GM20000 (cell line): Measurements from ENCODE around the gene DMBX1.

Experiments
- DNase-seq: peaks from one replicate; pipeline ENCODE4 v3.0.0; 2012; ENCODE audit warnings: low spot score
- TF ChIP-seq, protein P1 (sequence below): IDR thresholded peaks from 2 replicates; pipeline ENCODE4 v1.5.1; 2012; ENCODE audit warnings: mild to moderate bottlenecking, control low read depth; ENCODE audit errors: extremely low read depth, missing control alignments

DMBX1 gene

DNA sequence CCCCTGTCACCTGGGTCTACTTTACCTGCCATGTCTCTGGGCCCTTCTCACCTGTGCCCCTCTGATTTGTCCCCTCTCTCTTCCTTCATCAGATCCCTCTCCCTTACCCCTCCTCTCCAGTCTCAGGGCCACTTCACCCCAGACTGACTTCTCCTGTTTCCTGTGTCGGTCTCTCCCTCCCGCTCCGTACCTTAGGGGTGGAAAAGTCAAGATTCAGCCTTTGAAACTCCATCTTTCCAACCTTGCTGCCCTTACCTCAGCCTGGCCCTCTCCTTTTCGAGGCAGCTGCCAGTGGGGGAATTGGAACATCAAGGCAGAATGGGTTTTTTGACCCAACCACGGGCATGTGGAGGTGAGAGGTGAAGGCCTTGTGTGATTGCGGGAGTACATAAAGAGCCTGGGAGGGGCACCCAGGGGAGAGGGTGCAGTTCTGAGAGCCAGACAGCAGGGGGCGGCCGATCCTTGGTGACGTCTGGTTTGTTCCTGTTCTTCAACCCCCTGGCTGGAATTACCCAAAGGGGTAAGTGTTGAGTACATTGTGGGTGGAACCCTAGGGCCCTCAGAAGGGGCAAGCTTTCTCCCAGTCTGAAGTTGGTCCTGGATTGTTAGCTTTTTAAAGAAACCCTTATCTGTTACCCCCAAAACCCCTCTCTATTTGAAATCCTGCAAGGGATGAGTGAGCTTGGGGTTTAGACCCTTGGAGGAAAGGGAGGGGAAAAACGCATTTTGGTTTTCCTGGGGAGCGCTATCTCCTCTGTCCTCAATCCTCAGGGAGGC lies 12.3 kb upstream of the DMBX1 start:
- peak; percentile 91 for DNase-seq
- TF ChIP-seq, protein P1, sequence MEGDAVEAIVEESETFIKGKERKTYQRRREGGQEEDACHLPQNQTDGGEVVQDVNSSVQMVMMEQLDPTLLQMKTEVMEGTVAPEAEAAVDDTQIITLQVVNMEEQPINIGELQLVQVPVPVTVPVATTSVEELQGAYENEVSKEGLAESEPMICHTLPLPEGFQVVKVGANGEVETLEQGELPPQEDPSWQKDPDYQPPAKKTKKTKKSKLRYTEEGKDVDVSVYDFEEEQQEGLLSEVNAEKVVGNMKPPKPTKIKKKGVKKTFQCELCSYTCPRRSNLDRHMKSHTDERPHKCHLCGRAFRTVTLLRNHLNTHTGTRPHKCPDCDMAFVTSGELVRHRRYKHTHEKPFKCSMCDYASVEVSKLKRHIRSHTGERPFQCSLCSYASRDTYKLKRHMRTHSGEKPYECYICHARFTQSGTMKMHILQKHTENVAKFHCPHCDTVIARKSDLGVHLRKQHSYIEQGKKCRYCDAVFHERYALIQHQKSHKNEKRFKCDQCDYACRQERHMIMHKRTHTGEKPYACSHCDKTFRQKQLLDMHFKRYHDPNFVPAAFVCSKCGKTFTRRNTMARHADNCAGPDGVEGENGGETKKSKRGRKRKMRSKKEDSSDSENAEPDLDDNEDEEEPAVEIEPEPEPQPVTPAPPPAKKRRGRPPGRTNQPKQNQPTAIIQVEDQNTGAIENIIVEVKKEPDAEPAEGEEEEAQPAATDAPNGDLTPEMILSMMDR, result peak; percentile 75

DNA sequence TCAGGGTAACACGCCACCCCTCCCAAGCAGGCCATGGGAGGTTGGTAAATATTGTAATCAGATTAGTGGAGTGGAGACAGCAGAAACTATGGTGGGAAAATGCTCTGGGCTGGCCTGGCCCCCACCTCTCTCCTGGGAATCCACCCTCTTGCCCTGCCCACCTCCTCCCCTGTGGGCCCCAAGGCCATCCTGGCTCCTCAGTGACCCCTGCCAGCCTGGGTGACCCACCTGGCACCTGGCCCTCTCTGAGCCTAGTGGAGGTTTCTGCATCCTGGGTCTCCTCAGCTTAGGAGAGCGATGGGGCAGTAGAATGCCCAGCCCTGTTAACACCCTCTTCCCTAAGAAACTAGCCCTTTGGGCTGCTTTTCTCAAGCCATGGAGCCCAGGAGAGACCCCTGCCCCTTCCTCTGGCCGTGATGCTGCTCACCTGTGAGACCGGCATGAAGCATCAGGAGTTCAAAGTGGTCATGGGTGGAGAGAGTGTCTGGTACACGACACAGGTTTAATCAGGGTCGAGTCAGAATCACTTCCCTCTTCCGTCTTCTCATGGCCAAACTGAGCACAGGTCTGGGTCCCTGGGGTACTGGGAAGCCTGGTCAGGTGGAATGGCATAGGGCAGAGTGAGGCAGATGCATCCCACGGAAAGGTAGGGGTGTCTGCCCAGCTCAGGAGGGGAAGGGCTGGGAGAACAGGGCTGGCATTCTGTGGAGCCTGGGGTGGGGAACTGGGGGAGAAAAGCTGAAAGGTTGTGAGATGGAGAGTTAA lies 10.7 kb upstream of the DMBX1 start:
- TF ChIP-seq, protein P1, result no peak
- DNase-seq, result no peak

DNA sequence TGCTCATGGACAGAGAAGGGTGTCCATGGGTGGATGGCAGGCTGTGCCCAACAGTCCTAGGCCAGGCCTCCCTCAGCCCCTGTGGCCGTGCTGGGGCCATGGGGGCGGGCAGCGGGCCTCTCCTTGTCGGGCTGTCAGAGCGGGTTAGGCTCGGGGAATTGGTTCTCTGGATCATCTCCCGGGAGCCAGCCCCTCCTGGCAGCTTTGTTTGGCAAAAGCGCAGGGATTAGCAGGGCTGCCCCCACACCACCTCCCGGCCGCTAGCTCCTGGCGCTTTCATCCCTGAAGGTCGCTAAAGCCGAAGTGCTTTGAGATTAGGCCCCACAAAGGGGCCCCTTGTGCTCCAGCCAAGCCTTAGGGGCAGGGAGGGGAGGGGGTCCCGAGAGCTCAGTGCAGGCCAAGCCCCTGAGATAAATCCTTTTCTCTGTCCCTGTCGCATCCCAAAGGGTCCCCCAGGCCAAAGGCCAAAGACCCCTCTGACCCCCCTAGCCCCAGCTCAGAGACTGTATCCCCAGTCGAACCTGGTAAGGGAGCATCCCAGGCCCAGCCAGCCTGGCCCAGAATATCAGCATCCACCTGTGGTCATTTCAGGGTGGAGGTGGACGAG lies 9.8 kb upstream of the DMBX1 start:
- TF ChIP-seq, protein P1, result no peak

DNA sequence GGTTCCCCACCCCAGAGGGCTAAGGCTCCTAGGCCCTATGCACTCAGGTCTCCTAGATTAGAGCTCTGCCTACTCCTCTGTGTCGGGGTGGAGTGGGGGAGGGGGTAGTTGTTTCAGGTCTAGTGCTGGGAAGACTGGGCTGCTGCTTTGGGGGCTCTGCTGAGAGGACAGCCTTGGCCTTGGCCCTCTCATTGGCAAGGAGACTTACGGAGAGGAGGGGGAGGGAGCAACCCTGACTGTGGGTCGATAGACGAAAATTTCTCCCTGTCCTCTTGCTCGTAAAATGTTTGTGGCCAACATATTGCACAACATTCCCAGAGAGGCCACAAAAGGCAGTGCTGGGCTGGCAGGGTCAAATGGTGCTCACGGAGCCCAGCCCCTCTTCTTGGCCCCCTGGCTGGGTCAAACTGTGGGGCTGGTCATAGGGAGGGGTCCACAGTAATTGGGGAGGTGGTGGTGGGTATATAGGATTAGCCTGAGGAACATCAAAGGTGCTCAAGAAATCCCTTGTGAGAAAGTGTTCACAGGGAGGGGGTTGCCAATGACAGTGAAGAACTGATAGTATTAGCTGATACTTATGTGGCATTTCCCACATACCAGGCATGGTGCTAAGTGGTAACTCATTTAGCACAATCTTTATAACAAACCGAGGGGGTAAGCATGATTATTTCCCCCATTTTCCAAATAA lies 8.5 kb upstream of the DMBX1 start:
- TF ChIP-seq, protein P1, result no peak
- DNase-seq, result no peak

More for the DNA sequence above, 9.8 kb upstream of the DMBX1 start:
- no peak for DNase-seq

DNA sequence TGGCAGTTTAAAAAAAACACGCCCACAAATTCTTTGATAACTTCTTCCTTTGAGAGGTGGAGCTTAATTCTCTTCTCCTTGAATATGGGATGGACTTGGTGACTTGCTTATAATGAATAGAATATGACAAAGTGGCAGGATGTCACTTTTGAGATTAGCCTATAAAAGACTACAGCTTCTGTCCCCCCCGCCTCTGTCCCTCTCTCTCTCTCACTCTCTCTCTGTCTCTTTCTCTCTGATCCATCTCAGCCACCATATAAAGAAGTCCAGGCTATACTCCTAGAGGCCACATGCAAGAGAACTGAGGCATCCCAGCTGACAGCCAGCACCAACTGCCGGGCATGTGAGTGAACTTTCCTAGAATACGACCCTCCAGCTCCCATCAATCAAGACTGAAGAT lies 7.7 kb upstream of the DMBX1 start:
- TF ChIP-seq, protein P1, result no peak
- no peak for DNase-seq

DNA sequence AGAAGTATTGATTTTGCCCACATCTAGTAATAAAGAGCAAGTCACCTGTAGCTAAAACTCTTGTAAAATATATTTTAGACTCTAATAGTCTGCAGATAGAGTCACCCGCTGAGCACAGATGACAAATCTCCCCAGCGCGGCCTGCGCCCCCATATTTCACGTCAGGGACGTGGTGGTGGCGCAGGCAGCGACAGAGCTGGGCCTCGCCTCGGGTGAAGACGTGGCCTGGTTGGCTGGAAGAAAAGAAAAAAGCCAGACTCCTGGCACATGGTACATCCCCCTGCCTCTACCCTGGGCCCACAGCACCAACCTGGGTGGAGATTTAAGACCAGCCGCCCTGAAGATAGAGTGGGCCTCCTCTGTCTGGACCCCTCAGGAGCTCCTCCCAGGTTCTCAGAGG lies 6.0 kb upstream of the DMBX1 start:
- DNase-seq, result no peak
- TF ChIP-seq, protein P1, result no peak
